ENCODE results near the gene NACC2.

The NACC2 gene

GRCh38 chr9:136059321-136059791, 35.7 kb downstream of the NACC2 start:
- DNase-seq (ENCODE audit: low read depth in 2 of 2, low spot score in 1 of 2) = no peak

- DNase-seq (ENCODE audit: low read depth in 2 of 2, low spot score in 1 of 2) = no peak
Observed at GRCh38 chr9:136058801-136059302, 36.2 kb downstream of the NACC2 start.

GRCh38 chr9:136058084-136058483, 37.0 kb downstream of the NACC2 start:
- no peak for DNase-seq (ENCODE audit: low read depth in 2 of 2, low spot score in 1 of 2)

- DNase-seq (ENCODE audit: low read depth in 2 of 2, low spot score in 1 of 2) = no peak
Observed at GRCh38 chr9:136057236-136058081, 37.6 kb downstream of the NACC2 start.

GRCh38 chr9:136056546-136057235, 38.4 kb downstream of the NACC2 start:
- DNase-seq (ENCODE audit: low read depth in 2 of 2, low spot score in 1 of 2) = no peak

GRCh38 chr9:136055715-136056545, 39.2 kb downstream of the NACC2 start:
- DNase-seq (ENCODE audit: low read depth in 2 of 2, low spot score in 1 of 2) = no peak

GRCh38 chr9:136054798-136055714, 40.0 kb downstream of the NACC2 start:
- no peak for DNase-seq (ENCODE audit: low read depth in 2 of 2, low spot score in 1 of 2)

GRCh38 chr9:136054146-136054545, 40.9 kb downstream of the NACC2 start:
- DNase-seq (ENCODE audit: low read depth in 2 of 2, low spot score in 1 of 2) = no peak

- DNase-seq (ENCODE audit: low read depth in 2 of 2, low spot score in 1 of 2) = no peak
Observed at GRCh38 chr9:136053757-136054142, 41.3 kb downstream of the NACC2 start.

GRCh38 chr9:136052991-136053756, 41.9 kb downstream of the NACC2 start:
- no peak for DNase-seq (ENCODE audit: low read depth in 2 of 2, low spot score in 1 of 2)

- no peak for DNase-seq (ENCODE audit: low read depth in 2 of 2, low spot score in 1 of 2)
Observed at GRCh38 chr9:136052472-136052880, 42.6 kb downstream of the NACC2 start.

GRCh38 chr9:136051837-136052471, 43.1 kb downstream of the NACC2 start:
- no peak for DNase-seq (ENCODE audit: low read depth in 2 of 2, low spot score in 1 of 2)

- no peak for DNase-seq (ENCODE audit: low read depth in 2 of 2, low spot score in 1 of 2)
Observed at GRCh38 chr9:136051453-136051836, 43.6 kb downstream of the NACC2 start.

GRCh38 chr9:136050701-136051452, 44.2 kb downstream of the NACC2 start:
- no peak for DNase-seq (ENCODE audit: low read depth in 2 of 2, low spot score in 1 of 2)

- DNase-seq (ENCODE audit: low read depth in 2 of 2, low spot score in 1 of 2) = no peak
Observed at GRCh38 chr9:136050266-136050700, 44.8 kb downstream of the NACC2 start.

GRCh38 chr9:136049491-136050265, 45.4 kb downstream of the NACC2 start:
- DNase-seq (ENCODE audit: low read depth in 2 of 2, low spot score in 1 of 2) = no peak
